Measurements from ENCODE around the gene DEFB119.

DNA sequence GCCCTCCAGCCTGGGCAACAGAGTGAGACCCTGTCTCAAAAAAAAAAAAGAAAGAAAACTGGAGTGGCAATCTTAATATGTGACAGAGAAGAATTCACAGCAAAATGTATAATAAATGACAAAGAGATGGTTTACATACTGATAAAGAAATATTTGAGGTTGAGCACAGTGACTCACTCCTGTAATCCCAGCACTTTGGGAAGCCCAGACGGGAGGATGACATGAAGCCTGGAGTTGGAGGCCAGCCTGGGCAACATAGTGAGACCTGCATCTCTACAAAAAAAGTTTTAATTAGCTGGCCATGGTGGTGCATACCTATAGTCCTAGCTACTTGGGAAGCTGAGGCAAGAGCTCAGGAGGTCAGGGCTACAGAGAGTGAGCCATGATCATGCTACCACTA, 34.4 kb downstream of the DEFB119 start:
- no peak for TF ChIP-seq CTCF (IDR thresholded peaks at IDR 0.05; ENCODE audit: low read depth, low read length)
- no peak for TF ChIP-seq POLR2A (IDR thresholded peaks at IDR 0.05; ENCODE audit: extremely low read depth, insufficient read length)
- no peak for TF ChIP-seq MYC (IDR thresholded peaks at IDR 0.05; ENCODE audit: low read depth, low read length)
